ENCODE results near the gene CAGE1.

DNA sequence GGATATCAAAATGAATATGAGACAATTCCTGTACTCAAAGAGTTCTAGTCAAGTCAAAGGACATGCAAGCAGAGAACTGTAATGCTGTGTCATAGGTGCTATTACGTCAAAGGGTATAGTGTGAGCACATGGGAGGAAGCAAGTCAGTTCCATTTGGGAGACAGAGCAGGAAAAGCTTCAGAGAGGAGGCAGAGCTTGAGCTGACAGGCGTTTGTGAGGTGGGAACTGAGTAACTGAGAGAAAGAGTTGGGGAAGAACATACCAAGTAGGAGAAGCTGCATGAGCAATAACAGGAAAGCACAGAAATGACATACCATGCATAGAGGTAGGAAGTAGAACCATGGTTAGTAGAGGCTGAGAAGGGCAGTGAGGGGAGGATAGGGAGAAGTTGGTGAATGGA lies 61.3 kb downstream of the CAGE1 start:
- no peak for TF ChIP-seq POLR2A (IDR thresholded peaks at IDR 0.05)
- TF ChIP-seq CTCF (IDR thresholded peaks at IDR 0.05), result no peak

Measured in body of pancreas (tissue), 4 donors.